Measurements from ENCODE around the gene EDN2.
A peak's percentile ranks its signal among the peaks of the same experiment; 100 is the strongest.

Gene EDN2
- total RNA-seq = 0 to 0.11 (median 0) reads per million in 9 experiments

GRCh38 chr1:41484402-41485241, at the start of gene EDN2:
TSS of gene EDN2 (minus strand) at chr1:41484683. CDS start at chr1:41484601, 82 bp downstream.
- Mint-ChIP-seq H3K4me3 (no peak within 1 kb of the TSS), H3K9me3 (peaks cover 0 to 2% of the 10 kb centered on the region in 2 donors), H3K36me3 (ENCODE audit: insufficient read depth) (peaks cover 3% of the 10 kb centered on the region), H3K4me1 (ENCODE audit: low read depth in 2 of 2) (peaks cover 0 to 5% of the 10 kb centered on the region in 2 donors), H3K27ac (no peak within 1 kb of the TSS), H3K27me3 (peaks cover 21 to 62% of the 10 kb centered on the region in 2 donors)
- DNase-seq (no peak), ATAC-seq (replicated peaks) (no peak)

DNA sequence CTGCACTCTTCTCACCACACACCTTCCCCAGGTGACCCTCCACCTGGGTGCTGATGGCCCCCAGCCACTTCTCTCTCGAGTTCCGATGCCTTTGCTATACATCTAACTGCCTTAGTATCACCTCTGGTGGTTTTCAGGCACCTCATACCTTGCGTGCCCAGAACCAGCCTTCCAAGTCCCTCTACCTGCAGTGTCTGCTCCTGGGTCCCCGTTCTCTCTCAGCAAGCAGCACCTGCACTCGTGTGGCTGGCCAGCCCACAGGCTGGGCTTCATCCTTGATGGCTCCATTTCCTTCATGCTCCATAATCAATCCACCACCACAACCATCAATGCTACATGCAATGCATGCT, 49.2 kb upstream of the EDN2 start:
- H3K4me3 Mint-ChIP-seq = no peak overlapping the region
- H3K27ac Mint-ChIP-seq = peak overlapping the region in 1 of 2 donors; percentile 63
- no peak for DNase-seq
- H3K4me1 Mint-ChIP-seq (ENCODE audit: low read depth in 2 of 2) = peaks cover 6 to 41% of the 10 kb centered on the region in 2 donors
- no peaks in the 10 kb centered on the region for H3K27me3 Mint-ChIP-seq
- H3K9me3 Mint-ChIP-seq = no peaks in the 10 kb centered on the region
- H3K36me3 Mint-ChIP-seq (ENCODE audit: insufficient read depth) = peaks cover 7% of the 10 kb centered on the region
- no peak for ATAC-seq (replicated peaks)

DNA sequence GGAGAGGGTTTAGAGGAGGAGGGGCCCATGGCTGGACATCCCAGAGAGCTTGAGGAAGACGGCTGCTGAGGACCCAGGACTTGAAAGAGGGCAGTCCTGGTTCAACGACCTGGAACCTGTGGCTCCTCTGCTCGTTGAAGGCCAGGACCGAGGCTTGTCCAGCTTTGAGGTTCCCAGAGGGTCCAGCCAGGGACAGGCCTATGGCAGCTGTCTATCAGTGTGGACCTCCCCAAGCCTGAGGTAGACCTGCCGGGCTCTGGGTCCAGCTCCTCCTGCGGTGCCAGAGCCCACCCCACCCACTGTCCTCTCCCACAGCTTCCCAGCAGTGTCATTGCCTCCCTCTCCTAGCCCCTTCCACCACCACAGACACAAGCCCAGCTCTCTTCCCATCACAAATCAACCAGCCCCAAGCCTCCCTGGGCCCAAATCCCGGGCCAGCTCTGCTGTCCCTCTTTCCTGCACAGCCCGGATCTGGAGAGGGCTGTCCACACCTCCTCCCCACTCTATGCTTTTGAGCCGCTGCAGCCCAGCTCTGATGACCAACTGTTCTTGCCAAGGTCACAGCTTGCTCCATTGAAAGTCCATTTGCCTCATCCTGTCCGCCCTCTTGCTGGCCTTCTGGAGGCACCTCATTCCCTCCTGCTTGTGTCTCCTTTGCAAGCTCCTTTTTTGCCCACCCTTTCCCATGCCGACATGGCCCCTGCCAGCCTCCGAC, 48.7 kb upstream of the EDN2 start:
- Mint-ChIP-seq H3K9me3 (no peaks in the 10 kb centered on the region), H3K27ac (no peak overlapping the region), H3K27me3 (no peaks in the 10 kb centered on the region), H3K4me3 (no peak overlapping the region), H3K4me1 (ENCODE audit: low read depth in 2 of 2) (peaks cover 6 to 41% of the 10 kb centered on the region in 2 donors), H3K36me3 (ENCODE audit: insufficient read depth) (peaks cover 7% of the 10 kb centered on the region)
- ATAC-seq (replicated peaks) (no peak), DNase-seq (no peak)

- DNase-seq = no peak
- H3K9me3 Mint-ChIP-seq = no peaks in the 10 kb centered on the region
- peak overlapping the region in 1 of 2 donors; percentile 42 for H3K27ac Mint-ChIP-seq
- H3K4me1 Mint-ChIP-seq (ENCODE audit: low read depth in 2 of 2) = peaks cover 6 to 41% of the 10 kb centered on the region in 2 donors
- no peak for ATAC-seq (replicated peaks)
- H3K27me3 Mint-ChIP-seq = no peaks in the 10 kb centered on the region
- no peak overlapping the region for H3K4me3 Mint-ChIP-seq
- H3K36me3 Mint-ChIP-seq (ENCODE audit: insufficient read depth) = peaks cover 7% of the 10 kb centered on the region
Observed at GRCh38 chr1:41532206-41532975, 47.9 kb upstream of the EDN2 start.

- peaks cover 0 to 2% of the 10 kb centered on the region in 2 donors for H3K9me3 Mint-ChIP-seq
- DNase-seq (no peak), ATAC-seq (replicated peaks) (no peak)
- H3K36me3 Mint-ChIP-seq (ENCODE audit: insufficient read depth) = peaks cover 7% of the 10 kb centered on the region
- H3K27me3 Mint-ChIP-seq = no peaks in the 10 kb centered on the region
- H3K4me3 Mint-ChIP-seq = no peak overlapping the region
- H3K4me1 Mint-ChIP-seq (ENCODE audit: low read depth in 2 of 2) = peaks cover 6 to 41% of the 10 kb centered on the region in 2 donors
- peak overlapping the region in 1 of 2 donors; percentile 96 for H3K27ac Mint-ChIP-seq
Observed at GRCh38 chr1:41530411-41530810, 45.9 kb upstream of the EDN2 start.

DNA sequence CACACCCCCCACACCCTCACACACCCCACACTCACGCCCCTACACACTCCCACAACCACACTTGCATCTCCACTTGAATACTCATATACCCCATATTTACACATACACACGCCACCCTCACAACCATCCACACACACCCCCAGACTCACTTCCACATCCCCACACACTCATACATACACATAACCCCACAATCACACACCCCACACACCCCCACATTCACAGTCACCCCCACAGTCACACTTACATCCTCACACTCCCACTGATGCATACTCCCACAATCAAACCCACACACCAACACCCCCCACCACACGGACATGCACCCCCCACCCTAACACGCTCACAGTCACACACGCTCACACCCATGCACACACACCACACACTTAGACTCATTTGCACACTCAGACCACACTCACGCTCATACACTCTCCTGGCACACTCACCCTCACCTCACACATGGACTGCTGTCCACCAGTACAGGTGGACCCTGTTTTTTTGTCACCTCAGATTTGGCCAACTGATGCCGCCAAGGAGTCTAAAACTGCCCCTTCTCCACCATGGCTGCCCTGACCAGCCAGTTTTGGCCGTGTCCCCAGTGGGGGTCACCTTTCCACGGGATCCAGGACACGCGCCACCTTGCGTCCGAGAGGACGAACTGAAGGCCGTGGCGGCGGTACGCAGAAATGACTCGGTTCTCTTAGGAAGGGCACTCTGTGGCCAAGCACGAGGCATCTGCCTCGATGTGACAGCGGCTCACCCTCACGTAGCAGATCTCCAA, 45.3 kb upstream of the EDN2 start:
- H3K4me1 Mint-ChIP-seq (ENCODE audit: low read depth in 2 of 2) = peaks cover 6 to 41% of the 10 kb centered on the region in 2 donors

DNA sequence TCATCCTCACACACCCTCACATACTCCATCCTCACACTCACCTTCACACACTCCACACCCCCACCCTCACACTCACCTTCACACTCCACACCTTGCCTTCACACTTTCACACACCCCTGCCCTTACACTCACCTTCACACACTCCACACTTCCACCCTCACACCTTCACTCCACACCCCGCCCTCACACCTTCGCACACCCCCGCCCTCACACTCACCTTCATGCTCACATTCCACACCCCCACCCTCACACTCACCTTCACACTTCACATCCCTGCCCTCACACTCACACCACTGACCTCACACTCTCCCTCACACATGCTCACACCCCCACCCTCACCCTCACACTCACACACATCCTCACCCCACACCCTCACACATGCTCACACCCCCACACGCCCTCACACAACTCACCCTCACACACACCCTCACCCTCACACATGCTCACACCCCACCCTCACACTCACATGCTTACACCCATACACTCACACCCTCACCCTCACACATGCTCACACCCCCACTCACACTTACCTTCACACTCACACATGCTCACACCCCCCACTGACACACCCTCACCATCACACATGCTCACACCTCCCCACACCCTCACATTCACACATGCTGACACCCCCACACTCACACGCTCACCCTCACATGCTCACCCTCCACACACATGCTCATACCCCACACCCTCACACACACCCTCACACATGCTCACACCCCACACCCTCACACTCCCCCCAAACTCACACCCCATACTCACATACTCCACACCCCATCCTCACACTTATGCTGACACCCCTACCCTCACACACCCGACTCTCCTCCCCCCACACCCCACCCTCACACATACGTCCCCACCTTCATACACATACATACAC, 44.5 kb upstream of the EDN2 start:
- peaks cover 6 to 35% of the 10 kb centered on the region in 2 donors for H3K4me1 Mint-ChIP-seq (ENCODE audit: low read depth in 2 of 2)
- H3K27me3 Mint-ChIP-seq = no peaks in the 10 kb centered on the region
- H3K9me3 Mint-ChIP-seq = peaks cover 0 to 2% of the 10 kb centered on the region in 2 donors
- no peak overlapping the region for H3K4me3 Mint-ChIP-seq
- H3K27ac Mint-ChIP-seq = peak overlapping the region; percentile 57 to 76
- no peak for ATAC-seq (replicated peaks)
- H3K36me3 Mint-ChIP-seq (ENCODE audit: insufficient read depth) = peaks cover 6% of the 10 kb centered on the region
- DNase-seq = no peak

More for the DNA sequence above, 45.3 kb upstream of the EDN2 start:
- Mint-ChIP-seq H3K27me3 (no peaks in the 10 kb centered on the region), H3K4me3 (no peak overlapping the region), H3K9me3 (peaks cover 0 to 2% of the 10 kb centered on the region in 2 donors), H3K36me3 (ENCODE audit: insufficient read depth) (peaks cover 7% of the 10 kb centered on the region), H3K27ac (peak overlapping the region in 1 of 2 donors; percentile 76)
- no peak for DNase-seq
- ATAC-seq (replicated peaks) = no peak

DNA sequence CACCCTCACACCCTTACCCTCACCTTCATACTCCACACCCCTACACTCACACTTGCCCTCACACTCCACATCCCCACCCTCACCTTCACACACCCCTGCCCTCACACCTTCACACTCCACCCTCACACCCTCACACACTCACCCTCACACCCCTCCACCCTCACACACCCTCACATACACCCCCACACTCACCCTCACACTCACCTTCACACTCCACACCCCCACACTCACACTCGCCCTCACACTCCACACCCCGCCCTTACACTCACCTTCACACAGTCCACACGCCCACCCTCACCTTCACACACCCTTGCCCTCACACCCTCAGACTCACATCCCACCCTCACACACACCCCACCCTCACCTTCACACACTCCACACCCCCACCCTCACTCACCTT, 43.6 kb upstream of the EDN2 start:
- no peak for ATAC-seq (replicated peaks)
- H3K9me3 Mint-ChIP-seq = peaks cover 0 to 2% of the 10 kb centered on the region in 2 donors

DNA sequence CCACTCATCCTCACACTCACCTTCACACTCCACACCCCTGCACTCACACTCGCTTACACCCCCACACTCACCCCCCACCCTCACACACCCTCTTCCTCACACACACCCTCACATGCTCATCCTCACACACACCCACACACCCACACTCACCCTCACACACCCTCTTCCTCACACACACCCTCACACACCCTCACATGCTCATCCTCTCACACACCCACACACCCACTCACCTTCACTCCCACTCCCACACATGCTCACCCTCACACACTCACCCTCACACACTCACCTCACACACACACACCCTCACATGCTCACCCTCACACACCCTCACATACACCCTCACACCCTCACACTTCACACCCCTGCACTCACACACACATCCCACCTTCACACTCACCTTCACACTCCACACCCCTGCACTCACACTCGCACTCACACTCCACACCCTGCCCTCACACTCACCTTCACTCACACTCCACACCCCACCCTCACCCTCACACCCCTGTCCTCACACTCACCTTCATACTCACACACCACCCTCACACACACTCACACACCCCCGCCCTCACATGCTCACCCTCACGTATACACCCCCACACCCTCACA, 42.6 kb upstream of the EDN2 start:
- Mint-ChIP-seq H3K27ac (peak overlapping the region; percentile 56 to 78), H3K27me3 (no peaks in the 10 kb centered on the region), H3K4me3 (no peak overlapping the region), H3K36me3 (ENCODE audit: insufficient read depth) (peaks cover 6% of the 10 kb centered on the region), H3K4me1 (ENCODE audit: low read depth in 2 of 2) (peaks cover 7 to 21% of the 10 kb centered on the region in 2 donors), H3K9me3 (peaks cover 0 to 2% of the 10 kb centered on the region in 2 donors)
- DNase-seq (no peak), ATAC-seq (replicated peaks) (no peak)

More for the DNA sequence above, 43.6 kb upstream of the EDN2 start:
- no peak for DNase-seq
- peaks cover 7 to 27% of the 10 kb centered on the region in 2 donors for H3K4me1 Mint-ChIP-seq (ENCODE audit: low read depth in 2 of 2)
- peak overlapping the region; percentile 76 to 78 for H3K27ac Mint-ChIP-seq
- no peaks in the 10 kb centered on the region for H3K27me3 Mint-ChIP-seq
- no peak overlapping the region for H3K4me3 Mint-ChIP-seq
- peaks cover 6% of the 10 kb centered on the region for H3K36me3 Mint-ChIP-seq (ENCODE audit: insufficient read depth)

- peaks cover 7 to 13% of the 10 kb centered on the region in 2 donors for H3K4me1 Mint-ChIP-seq (ENCODE audit: low read depth in 2 of 2)
- H3K27me3 Mint-ChIP-seq = no peaks in the 10 kb centered on the region
- H3K4me3 Mint-ChIP-seq = no peak overlapping the region
- no peak for DNase-seq
- H3K9me3 Mint-ChIP-seq = peaks cover 0 to 2% of the 10 kb centered on the region in 2 donors
- ATAC-seq (replicated peaks) = no peak
- peaks cover 6% of the 10 kb centered on the region for H3K36me3 Mint-ChIP-seq (ENCODE audit: insufficient read depth)
- H3K27ac Mint-ChIP-seq = peak overlapping the region in 1 of 2 donors; percentile 56
Observed at GRCh38 chr1:41525891-41526587, 41.6 kb upstream of the EDN2 start.
